OCI-LY1 (cell line): ENCODE results near the gene GRAMD1B.

ENCODE experiments used
- CTCF ChIP-seq: fragments of 200-600 bp; sonication (generic), shearing (Covaris generic); IDR thresholded peaks from 2 replicates; pipeline ENCODE4 v1.5.1; 2017; ENCODE audit warnings: mild to moderate bottlenecking, antibody characterized with exemption, low read length, moderate library complexity, mixed read lengths
- EZH2 ChIP-seq: fragments of 200-600 bp; sonication (generic), shearing (Covaris generic); IDR thresholded peaks from 2 replicates; pipeline ENCODE4 v1.8.0; 2017; ENCODE audit warnings: borderline replicate concordance, mixed run types, mild to moderate bottlenecking, antibody characterized with exemption, low read length, moderate library complexity, mixed read lengths

GRCh38 chr11:123470842-123471241 lies 40.8 kb downstream of the GRAMD1B start:
- TF ChIP-seq CTCF (no peak), EZH2 (no peak)
